GM12875 (cell line): ENCODE measurements around the gene MAGI1.

Source experiments
- H3K4me3 ChIP-seq: one replicate; pipeline ENCODE4 v1.5.1; 2011; ENCODE audit warnings: low read depth, low read length, control low read depth
- CTCF ChIP-seq: IDR thresholded peaks from 2 replicates; pipeline ENCODE4 v1.5.1; 2011; ENCODE audit warnings: low read depth, mild to moderate bottlenecking, control low read depth, inconsistent platforms, low read length, moderate library complexity, borderline replicate concordance; ENCODE audit not compliant: insufficient read depth

MAGI1 gene

GRCh38 chr3:65535260-65535659 lies 503.5 kb downstream of the MAGI1 start:
- H3K4me3 ChIP-seq = no peak overlapping the region
- TF ChIP-seq CTCF = no peak

GRCh38 chr3:65534805-65535204 lies 503.9 kb downstream of the MAGI1 start:
- no peak for TF ChIP-seq CTCF
- H3K4me3 ChIP-seq = no peak overlapping the region

DNA sequence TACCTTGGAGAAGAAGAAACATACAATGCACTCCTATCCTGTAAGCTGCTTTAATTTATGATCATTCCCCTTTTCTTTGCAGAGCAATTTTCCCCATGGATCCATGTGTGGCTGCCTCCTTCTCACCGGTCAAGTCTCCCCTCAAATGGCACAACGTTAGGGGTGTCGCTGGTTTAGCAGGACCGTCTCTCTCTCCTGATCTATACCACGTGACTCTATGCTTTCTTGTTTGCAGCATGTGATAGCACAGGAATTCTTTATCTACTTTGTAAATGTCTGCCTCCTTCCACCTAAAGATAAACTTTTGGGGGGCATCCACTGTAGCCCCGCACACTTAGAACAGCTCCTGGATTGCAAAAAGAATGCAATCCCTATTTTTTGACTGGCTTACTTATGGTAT lies 506.0 kb downstream of the MAGI1 start:
- TF ChIP-seq CTCF = no peak
- no peak overlapping the region for H3K4me3 ChIP-seq

- no peak overlapping the region for H3K4me3 ChIP-seq
- no peak for TF ChIP-seq CTCF
Observed at GRCh38 chr3:65532215-65532614, 506.5 kb downstream of the MAGI1 start.

- TF ChIP-seq CTCF = no peak
- H3K4me3 ChIP-seq = no peak overlapping the region
Observed at GRCh38 chr3:65531499-65531898, 507.2 kb downstream of the MAGI1 start.

GRCh38 chr3:65526656-65527055 lies 512.1 kb downstream of the MAGI1 start:
- H3K4me3 ChIP-seq = no peak overlapping the region
- no peak for TF ChIP-seq CTCF

DNA sequence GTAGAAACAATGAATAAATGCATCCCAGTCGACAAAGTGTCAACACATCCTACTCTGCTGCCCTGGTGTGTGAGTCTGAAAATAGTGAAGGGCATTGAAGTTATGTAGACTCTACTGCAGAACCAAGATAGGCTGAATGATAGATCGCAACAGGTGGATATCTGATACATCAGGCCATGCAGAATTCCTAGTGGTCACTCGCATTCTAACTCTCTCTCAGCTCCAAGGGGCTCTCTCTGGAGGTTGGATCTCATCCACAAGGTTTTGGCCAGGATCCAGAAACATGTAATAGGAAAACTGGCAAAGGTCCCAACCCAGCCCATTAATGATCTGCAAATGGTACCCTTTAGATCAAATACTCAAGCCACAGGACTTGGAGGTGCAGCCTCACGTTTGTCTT lies 514.1 kb downstream of the MAGI1 start:
- TF ChIP-seq CTCF = no peak

More for the DNA sequence above, 514.1 kb downstream of the MAGI1 start:
- no peak overlapping the region for H3K4me3 ChIP-seq
